Activated naive CD8-positive, alpha-beta T cell treated with anti-CD3 and anti-CD28 coated beads for 36 hours (primary cell): ENCODE data around the gene DSE. TPM values are rescaled to one million over a fixed set of nuclear protein-coding genes. Genes with fewer than 3 reads are reported as not detected.

Experiments
- DNase-seq: peaks from one replicate; pipeline ENCODE4 v3.0.0; 2021
- H3K27ac Mint-ChIP-seq: one replicate; pipeline ENCODE4 v1.8.0; 2022; ENCODE audit warnings: mild to moderate bottlenecking, moderate library complexity, mixed read lengths
- H3K27me3 Mint-ChIP-seq: one replicate; pipeline ENCODE4 v1.8.0; 2022; ENCODE audit warnings: mild to moderate bottlenecking, mixed read lengths
- H3K36me3 Mint-ChIP-seq: one replicate; pipeline ENCODE4 v1.8.0; 2021; ENCODE audit warnings: mild to moderate bottlenecking, mixed read lengths
- H3K4me1 Mint-ChIP-seq: one replicate; pipeline ENCODE4 v1.8.0; 2021; ENCODE audit warnings: mixed read lengths
- H3K4me3 Mint-ChIP-seq: one replicate; pipeline ENCODE4 v1.8.0; 2022; ENCODE audit warnings: mild to moderate bottlenecking, moderate library complexity, mixed read lengths
- H3K9me3 Mint-ChIP-seq: one replicate; pipeline ENCODE4 v1.8.0; 2022; ENCODE audit warnings: mixed read lengths
- total RNA-seq, 2 experiments: library from RNA; stranded (reverse); gene quantifications; one replicate each; pipeline ENCODE4 v1.2.3, GENCODE V29; 2021

The DSE gene
- total RNA-seq, 2 experiments from 2014 or later = 3.2 to 4.9 TPM

GRCh38 chr6:116449565-116449964, 78.8 kb downstream of the DSE start:
- no peaks in the 10 kb centered on the region for H3K36me3 Mint-ChIP-seq
- H3K9me3 Mint-ChIP-seq = no peaks in the 10 kb centered on the region
- peaks cover 11% of the 10 kb centered on the region for H3K4me1 Mint-ChIP-seq
- H3K27me3 Mint-ChIP-seq = peaks cover 13% of the 10 kb centered on the region
- DNase-seq = no peak
- no peak overlapping the region for H3K27ac Mint-ChIP-seq
- H3K4me3 Mint-ChIP-seq = no peak overlapping the region

DNA sequence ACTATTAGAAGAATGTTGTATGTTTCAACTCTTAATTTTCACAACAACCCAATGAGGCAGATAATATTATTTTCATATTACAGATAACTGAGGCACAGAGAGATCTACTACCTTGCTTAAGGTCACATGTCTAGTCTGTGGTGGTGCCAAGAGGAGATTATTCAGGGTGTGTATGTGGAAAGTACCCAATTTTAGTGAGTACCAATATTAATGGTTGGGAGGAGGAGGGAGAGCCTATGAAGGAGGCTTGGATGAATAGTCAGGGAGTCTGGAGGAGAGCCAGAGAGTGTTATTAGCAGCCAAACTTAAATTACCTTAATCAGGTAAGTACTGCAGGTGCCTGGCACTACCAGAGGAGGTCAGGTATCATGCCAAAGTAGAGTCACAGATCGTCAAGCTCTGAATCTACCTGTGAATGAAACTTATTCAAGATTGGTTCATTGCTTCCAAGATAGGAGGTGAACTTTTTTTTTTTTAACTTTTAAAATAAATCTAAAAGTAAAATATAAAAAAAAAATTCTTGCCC, 79.5 kb downstream of the DSE start:
- DNase-seq = no peak
- Mint-ChIP-seq H3K9me3 (no peaks in the 10 kb centered on the region), H3K27ac (no peak overlapping the region), H3K27me3 (peaks cover 11% of the 10 kb centered on the region), H3K36me3 (no peaks in the 10 kb centered on the region), H3K4me1 (peaks cover 11% of the 10 kb centered on the region), H3K4me3 (no peak overlapping the region)

DNA sequence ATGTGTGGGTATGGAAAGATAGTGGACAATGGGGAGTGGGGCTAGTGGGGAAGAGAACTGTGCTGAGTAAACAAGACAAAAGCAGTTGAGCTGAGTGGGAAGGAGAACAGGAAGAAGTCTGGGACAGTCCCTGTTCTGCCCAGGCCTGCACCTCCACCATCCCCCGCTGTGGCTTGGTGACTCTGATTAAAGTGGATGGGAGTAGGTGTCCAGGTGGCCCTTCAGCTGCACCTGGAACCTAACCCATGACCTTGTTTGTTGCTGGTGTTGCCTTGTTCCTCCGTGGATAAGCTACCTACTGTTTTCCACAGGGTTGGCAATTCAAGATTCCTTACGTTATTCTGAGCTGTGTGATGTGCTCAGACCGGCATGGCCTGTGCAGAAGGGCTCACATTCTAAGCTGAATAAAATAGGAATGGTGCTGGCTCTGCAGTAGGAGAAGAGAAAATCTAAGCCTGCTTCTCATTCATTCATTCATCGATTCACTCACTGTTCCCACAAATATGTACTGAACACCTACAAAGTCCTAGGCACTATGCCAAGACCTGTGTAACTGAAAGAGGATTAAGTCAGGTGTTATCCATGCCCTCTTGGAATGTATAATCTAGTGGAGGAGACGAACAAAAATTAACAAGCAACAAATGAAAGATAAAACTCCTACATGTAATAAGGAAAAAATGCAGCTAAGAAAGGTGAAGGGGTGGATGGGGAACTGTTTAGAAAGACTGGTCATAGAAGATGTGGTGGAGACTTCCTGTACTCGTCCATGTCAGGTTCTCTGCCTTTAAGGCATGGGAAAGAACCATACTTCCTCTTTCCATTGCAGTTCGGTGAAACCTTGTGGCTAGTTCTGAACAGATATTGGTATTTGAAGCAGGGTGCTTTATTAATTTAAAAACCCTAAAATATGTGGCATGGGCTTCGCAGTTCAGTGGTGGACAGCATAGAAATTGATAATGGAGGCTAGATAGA, 80.3 kb downstream of the DSE start:
- Mint-ChIP-seq H3K9me3 (no peaks in the 10 kb centered on the region), H3K4me1 (peaks cover 11% of the 10 kb centered on the region), H3K36me3 (no peaks in the 10 kb centered on the region), H3K4me3 (no peak overlapping the region), H3K27me3 (peaks cover 10% of the 10 kb centered on the region), H3K27ac (no peak overlapping the region)
- DNase-seq = peak; percentile 8

- Mint-ChIP-seq H3K27me3 (peaks cover 10% of the 10 kb centered on the region), H3K4me3 (no peak overlapping the region), H3K4me1 (peaks cover 14% of the 10 kb centered on the region), H3K9me3 (no peaks in the 10 kb centered on the region), H3K36me3 (no peaks in the 10 kb centered on the region), H3K27ac (no peak overlapping the region)
- DNase-seq = no peak
Measured at GRCh38 chr6:116451916-116452315, 81.2 kb downstream of the DSE start.

- Mint-ChIP-seq H3K9me3 (no peaks in the 10 kb centered on the region), H3K36me3 (no peaks in the 10 kb centered on the region), H3K4me1 (peaks cover 14% of the 10 kb centered on the region), H3K27ac (no peak overlapping the region), H3K4me3 (no peak overlapping the region), H3K27me3 (peaks cover 10% of the 10 kb centered on the region)
- DNase-seq = no peak
Measured at GRCh38 chr6:116452531-116452930, 81.8 kb downstream of the DSE start.

- H3K9me3 Mint-ChIP-seq = no peaks in the 10 kb centered on the region
- H3K4me3 Mint-ChIP-seq = no peak overlapping the region
- no peaks in the 10 kb centered on the region for H3K36me3 Mint-ChIP-seq
- H3K4me1 Mint-ChIP-seq = peaks cover 10% of the 10 kb centered on the region
- H3K27ac Mint-ChIP-seq = no peak overlapping the region
- peaks cover 10% of the 10 kb centered on the region for H3K27me3 Mint-ChIP-seq
- no peak for DNase-seq
Measured at GRCh38 chr6:116456106-116456505, 85.4 kb downstream of the DSE start.

- Mint-ChIP-seq H3K9me3 (no peaks in the 10 kb centered on the region), H3K36me3 (no peaks in the 10 kb centered on the region), H3K27me3 (peaks cover 16% of the 10 kb centered on the region), H3K4me1 (peaks cover 12% of the 10 kb centered on the region), H3K27ac (no peak overlapping the region), H3K4me3 (no peak overlapping the region)
- no peak for DNase-seq
Measured at GRCh38 chr6:116456927-116457326, 86.2 kb downstream of the DSE start.

DNA sequence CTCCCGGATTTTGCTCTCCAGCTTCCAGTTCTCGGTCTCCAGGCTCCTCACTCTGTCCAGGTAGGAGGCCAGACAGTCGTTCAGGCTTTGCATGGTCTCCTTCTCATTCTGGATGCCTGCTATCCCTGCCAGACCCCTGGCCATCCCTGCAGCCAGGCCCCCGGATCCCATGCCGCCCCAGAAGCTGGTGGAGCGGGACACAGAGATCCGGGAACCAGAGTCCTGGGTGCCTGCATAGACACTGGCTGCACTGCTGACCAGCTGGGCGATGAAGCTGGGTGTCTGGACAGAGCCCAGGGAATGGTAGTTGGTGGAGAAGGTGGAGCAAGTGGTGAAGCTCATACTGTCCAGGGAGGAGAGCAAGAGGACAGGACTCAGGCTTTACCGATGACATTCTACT, 87.5 kb downstream of the DSE start:
- H3K27ac Mint-ChIP-seq = no peak overlapping the region
- no peaks in the 10 kb centered on the region for H3K36me3 Mint-ChIP-seq
- peaks cover 27% of the 10 kb centered on the region for H3K27me3 Mint-ChIP-seq
- peaks cover 12% of the 10 kb centered on the region for H3K4me1 Mint-ChIP-seq
- no peak overlapping the region for H3K4me3 Mint-ChIP-seq
- no peaks in the 10 kb centered on the region for H3K9me3 Mint-ChIP-seq
- no peak for DNase-seq

DNA sequence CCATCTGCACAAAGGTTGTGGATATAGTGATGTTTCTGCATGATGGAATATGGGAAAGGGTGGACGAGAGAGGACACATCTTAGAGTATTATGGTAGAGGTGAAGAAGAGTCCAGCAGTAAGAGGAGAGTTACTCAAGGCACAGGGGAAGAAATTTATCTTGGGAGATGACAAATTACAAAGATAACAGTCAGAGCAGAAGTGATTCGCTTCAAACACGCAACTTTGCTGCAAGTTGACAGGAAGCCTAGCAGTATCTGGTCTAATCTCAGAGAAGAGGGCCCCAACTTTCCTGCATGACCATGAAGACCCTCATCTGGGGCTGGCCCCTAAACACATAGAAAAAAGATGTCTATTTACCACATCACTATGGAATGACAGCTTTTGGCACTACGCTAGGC, 89.2 kb downstream of the DSE start:
- DNase-seq = no peak
- Mint-ChIP-seq H3K27me3 (peaks cover 39% of the 10 kb centered on the region), H3K36me3 (no peaks in the 10 kb centered on the region), H3K4me1 (peaks cover 17% of the 10 kb centered on the region), H3K9me3 (no peaks in the 10 kb centered on the region), H3K4me3 (no peak overlapping the region), H3K27ac (no peak overlapping the region)

DNA sequence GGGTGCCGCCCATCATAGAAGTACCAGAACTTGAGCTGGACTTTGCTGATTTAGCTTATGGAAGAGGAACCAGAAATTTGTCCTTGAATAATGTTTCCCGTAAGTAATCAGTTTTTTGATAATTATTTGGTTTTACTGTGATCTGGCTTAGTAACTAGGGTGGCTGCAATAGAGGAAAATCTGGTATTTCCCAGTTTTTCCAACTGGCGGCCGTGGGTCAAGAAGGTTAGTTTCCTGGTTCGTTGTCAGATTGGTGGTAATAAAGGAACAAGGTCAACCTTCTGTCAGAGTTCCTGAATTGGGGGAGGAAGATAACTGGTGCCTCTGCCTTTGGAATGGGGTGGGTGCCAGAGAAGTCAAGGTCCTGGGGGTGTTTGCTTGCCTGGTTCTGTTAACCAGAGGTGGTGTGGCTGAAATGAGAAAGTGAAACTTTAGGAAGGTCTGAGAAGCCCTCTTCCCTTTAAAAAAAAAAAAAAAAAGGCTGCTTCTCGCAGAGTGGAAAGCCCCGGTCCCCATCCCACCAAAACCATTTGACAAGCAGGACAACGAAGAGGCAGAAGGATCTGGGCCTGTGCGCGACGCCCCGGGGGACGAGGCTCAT, 90.7 kb downstream of the DSE start, which contains the start of gene CALHM6:
TSS of gene CALHM6 (plus strand) at position 45 of the 601 bp plus-strand sequence. CDS start at position 600, 555 bp downstream.
- peak within 1 kb of the TSS; percentile 62 for H3K4me3 Mint-ChIP-seq
- H3K4me1 Mint-ChIP-seq = peaks cover 19% of the 10 kb centered on the region
- DNase-seq = no peak
- H3K27me3 Mint-ChIP-seq = peaks cover 43% of the 10 kb centered on the region
- no peaks in the 10 kb centered on the region for H3K36me3 Mint-ChIP-seq
- H3K27ac Mint-ChIP-seq = peak within 1 kb of the TSS; percentile 71
- H3K9me3 Mint-ChIP-seq = no peaks in the 10 kb centered on the region

- no peaks in the 10 kb centered on the region for H3K9me3 Mint-ChIP-seq
- peak overlapping the region; percentile 71 for H3K27ac Mint-ChIP-seq
- peaks cover 43% of the 10 kb centered on the region for H3K27me3 Mint-ChIP-seq
- peak; percentile 69 for DNase-seq
- H3K4me1 Mint-ChIP-seq = peaks cover 16% of the 10 kb centered on the region
- H3K4me3 Mint-ChIP-seq = peak overlapping the region; percentile 62
- no peaks in the 10 kb centered on the region for H3K36me3 Mint-ChIP-seq
Measured at GRCh38 chr6:116461932-116462885, 91.5 kb downstream of the DSE start.

GRCh38 chr6:116463301-116463700, 92.6 kb downstream of the DSE start:
- peaks cover 16% of the 10 kb centered on the region for H3K4me1 Mint-ChIP-seq
- no peaks in the 10 kb centered on the region for H3K36me3 Mint-ChIP-seq
- DNase-seq = no peak
- peaks cover 45% of the 10 kb centered on the region for H3K27me3 Mint-ChIP-seq
- H3K9me3 Mint-ChIP-seq = no peaks in the 10 kb centered on the region
- no peak overlapping the region for H3K27ac Mint-ChIP-seq
- no peak overlapping the region for H3K4me3 Mint-ChIP-seq

DNA sequence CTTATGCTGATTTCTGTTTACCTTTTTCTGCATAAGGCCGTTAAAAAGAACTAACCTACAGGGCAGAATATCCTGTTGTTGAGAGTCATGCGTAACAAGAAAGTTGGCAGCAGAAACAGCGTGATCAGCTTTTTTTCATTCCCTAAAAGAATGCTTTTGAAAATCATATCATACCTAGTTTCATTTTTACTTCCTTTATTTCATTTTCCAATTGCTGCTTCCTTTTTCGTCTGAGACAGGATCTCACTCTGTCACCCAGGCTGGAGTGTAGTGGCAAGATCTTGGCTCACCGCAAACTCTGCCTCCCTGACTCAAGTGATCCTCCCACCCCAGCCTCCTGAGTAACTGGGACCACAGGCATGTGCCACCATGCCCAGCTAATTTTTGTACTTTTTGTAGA, 94.5 kb downstream of the DSE start:
- DNase-seq = no peak
- H3K9me3 Mint-ChIP-seq = no peaks in the 10 kb centered on the region

GRCh38 chr6:116467096-116467495, 96.3 kb downstream of the DSE start:
- Mint-ChIP-seq H3K9me3 (no peaks in the 10 kb centered on the region), H3K4me1 (peaks cover 7% of the 10 kb centered on the region), H3K4me3 (no peak overlapping the region), H3K27me3 (peaks cover 28% of the 10 kb centered on the region), H3K27ac (no peak overlapping the region), H3K36me3 (no peaks in the 10 kb centered on the region)
- no peak for DNase-seq

More for the DNA sequence above, 94.5 kb downstream of the DSE start:
- Mint-ChIP-seq H3K27me3 (peaks cover 45% of the 10 kb centered on the region), H3K27ac (no peak overlapping the region), H3K36me3 (no peaks in the 10 kb centered on the region), H3K4me3 (no peak overlapping the region), H3K4me1 (peaks cover 16% of the 10 kb centered on the region)
